Prostate gland (tissue), 2 donors: ENCODE data around the gene CNDP1. TPM values are rescaled to one million over a fixed set of nuclear protein-coding genes. Genes with fewer than 3 reads are reported as not detected.

Source experiments
- DNase-seq: peaks from one replicate; pipeline ENCODE4 v3.0.0-alpha.2; 2019; ENCODE audit warnings: low spot score
- H3K27ac ChIP-seq, 2 donors: fragments of 200-600 bp; sonication (generic); 2 replicates each; pipeline ENCODE4 v1.5.1; 2017 to 2019
- H3K27me3 ChIP-seq: fragments of 200-600 bp; sonication (generic); replicated peaks from 2 replicates; pipeline ENCODE4 v1.5.1; 2019; ENCODE audit not compliant: insufficient read depth
- H3K36me3 ChIP-seq, 2 donors: fragments of 200-600 bp; sonication (generic); 1 replicate in 1 of 2; 2 replicates in 1 of 2; pipeline versions ENCODE4 v1.5.1 to v1.8.1; 2017 to 2019
- H3K4me1 ChIP-seq: fragments of 200-600 bp; sonication (generic); replicated peaks from 2 replicates; pipeline ENCODE4 v1.5.1; 2019
- H3K4me3 ChIP-seq, 2 donors: fragments of 200-600 bp; sonication (generic); 2 replicates each; pipeline ENCODE4 v1.5.1; 2017 to 2019
- H3K9me3 ChIP-seq: fragments of 200-600 bp; sonication (generic); 2 replicates; pipeline ENCODE4 v1.5.1; 2017
- CTCF ChIP-seq, 4 experiments: fragments of 200-600 bp in 2 of 4; fragments of 450-650 bp in 2 of 4; sonication (generic) in 2 of 4; IDR thresholded peaks; 1 replicate in 3 of 4; 2 replicates in 1 of 4; pipeline ENCODE4 v1.5.1; 2016 to 2019; ENCODE audit warnings: antibody characterized with exemption in 4 of 4, mild to moderate bottlenecking in 2 of 4, moderate library complexity in 2 of 4
- POLR2A ChIP-seq: fragments of 450-650 bp; IDR thresholded peaks from one replicate; pipeline ENCODE4 v1.6.1; 2016; ENCODE audit warnings: antibody characterized with exemption, mild to moderate bottlenecking
- POLR2AphosphoS5 ChIP-seq: sonication (generic); formaldehyde crosslinking; IDR thresholded peaks from one replicate; pipeline ENCODE4 v1.6.1; 2017; ENCODE audit warnings: antibody characterized with exemption
- WGBS: methylation state at CpG from one replicate; pipeline ENCODE4 v1.1.5; 2018; 5-methylcytosine and 5-hydroxymethylcytosine counted together
- intact Hi-C: fragments of 100-400 bp; cut with DNase I; formaldehyde crosslinking; loops from one replicate; pipeline ENCODE4 v1.14.2; 2022
- total RNA-seq, 2 donors: library from RNA; depleted of rRNA; stranded (reverse); fragments of >200 nt; gene quantifications; one replicate each; pipeline ENCODE4 v1.1.0, GENCODE V29; 2016

CNDP1 gene
- total RNA-seq, 2 donors from 2014 or later: not detected

DNA sequence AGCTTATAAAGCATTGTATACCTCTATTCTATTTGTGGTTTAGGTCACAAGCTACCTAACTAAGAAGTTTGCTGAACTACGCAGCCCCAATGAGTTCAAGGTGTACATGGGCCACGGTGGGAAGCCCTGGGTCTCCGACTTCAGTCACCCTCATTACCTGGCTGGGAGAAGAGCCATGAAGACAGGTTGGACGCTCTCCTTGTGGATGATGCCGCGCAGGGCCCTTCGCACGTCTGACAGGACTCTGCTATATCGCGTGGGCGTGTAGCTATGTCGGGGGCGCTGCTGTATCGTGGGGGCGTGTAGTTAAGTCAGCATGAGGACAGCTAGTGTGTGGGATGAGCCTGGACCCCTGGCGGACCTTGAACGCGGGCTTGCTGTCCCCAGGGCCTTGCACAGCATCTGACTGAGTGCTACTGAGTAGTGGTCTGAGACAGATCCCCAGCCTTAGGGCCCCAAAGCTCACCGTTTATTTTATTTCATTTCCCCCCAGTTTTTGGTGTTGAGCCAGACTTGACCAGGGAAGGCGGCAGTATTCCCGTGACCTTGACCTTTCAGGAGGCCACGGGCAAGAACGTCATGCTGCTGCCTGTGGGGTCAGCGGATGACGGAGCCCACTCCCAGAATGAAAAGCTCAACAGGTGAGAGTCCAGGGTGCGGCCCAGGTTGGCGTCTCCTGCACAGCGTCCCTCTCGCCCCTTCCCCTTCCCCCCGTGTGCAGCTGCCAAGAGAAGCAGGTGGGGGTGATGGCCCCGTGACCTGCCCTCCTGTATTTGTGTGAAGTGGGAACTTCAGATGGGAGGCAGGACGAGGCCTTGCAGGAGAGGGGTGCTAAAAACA lies 15.6 kb upstream of the CNDP1 start:
- no peaks in the 10 kb centered on the region for H3K27me3 ChIP-seq
- H3K4me1 ChIP-seq: no peaks in the 10 kb centered on the region
- no peak for DNase-seq
- WGBS: 83% methylated on average over 32 of the region's 32 CpGs
- no peak overlapping the region for H3K27ac ChIP-seq
- H3K9me3 ChIP-seq: no peaks in the 10 kb centered on the region
- no peak for TF ChIP-seq CTCF (IDR thresholded peaks at IDR 0.05)
- TF ChIP-seq POLR2A: no peak
- no peak for TF ChIP-seq POLR2AphosphoS5
- intact Hi-C loops: no loop called here
- no peak overlapping the region for H3K4me3 ChIP-seq
- peaks cover 0 to 39% of the 10 kb centered on the region in 2 donors for H3K36me3 ChIP-seq

DNA sequence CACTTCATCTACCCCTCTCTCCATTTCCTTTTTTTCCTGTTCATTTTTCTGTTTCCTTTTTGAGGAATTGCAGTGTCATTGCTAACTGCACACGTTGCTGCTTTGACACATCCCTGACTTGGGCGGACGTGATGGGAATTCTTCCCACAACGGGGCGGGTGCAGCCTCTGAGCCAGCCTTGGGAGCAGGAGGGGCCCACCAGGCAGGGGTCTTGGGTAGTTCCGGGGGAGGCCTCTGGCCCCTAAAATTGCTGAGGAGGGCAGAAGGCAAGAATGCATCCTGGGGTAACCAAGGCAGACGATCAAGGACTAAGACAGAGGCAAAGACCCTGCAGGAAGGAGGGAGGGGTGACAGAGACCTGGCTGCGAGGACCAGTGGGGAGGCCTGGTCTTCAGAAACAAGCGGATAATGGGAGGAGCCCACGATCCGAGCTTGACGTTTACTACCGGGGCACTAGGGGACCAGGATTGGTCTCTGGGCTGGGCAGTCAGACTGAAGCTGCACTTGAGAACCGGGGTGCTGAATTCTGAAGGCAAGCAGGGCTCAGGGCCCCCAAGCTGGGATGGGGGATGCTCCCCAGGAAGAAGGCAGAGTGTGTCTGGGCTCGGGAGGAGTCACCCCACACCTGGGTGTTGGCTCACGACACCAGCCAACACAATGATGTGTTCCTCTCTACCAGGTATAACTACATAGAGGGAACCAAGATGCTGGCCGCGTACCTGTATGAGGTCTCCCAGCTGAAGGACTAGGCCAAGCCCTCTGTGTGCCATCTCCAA lies 14.8 kb upstream of the CNDP1 start:
- Histone ChIP-seq H3K27ac (no peak overlapping the region), H3K4me3 (no peak overlapping the region), H3K36me3 (peaks cover 0 to 39% of the 10 kb centered on the region in 2 donors), H3K27me3 (no peaks in the 10 kb centered on the region), H3K4me1 (no peaks in the 10 kb centered on the region), H3K9me3 (no peaks in the 10 kb centered on the region)
- TF ChIP-seq POLR2AphosphoS5: no peak
- no peak for TF ChIP-seq CTCF (IDR thresholded peaks at IDR 0.05)
- no peak for TF ChIP-seq POLR2A
- WGBS: 93% methylated on average over 16 of the region's 18 CpGs
- no peak for DNase-seq
- intact Hi-C loops: no loop called here

DNA sequence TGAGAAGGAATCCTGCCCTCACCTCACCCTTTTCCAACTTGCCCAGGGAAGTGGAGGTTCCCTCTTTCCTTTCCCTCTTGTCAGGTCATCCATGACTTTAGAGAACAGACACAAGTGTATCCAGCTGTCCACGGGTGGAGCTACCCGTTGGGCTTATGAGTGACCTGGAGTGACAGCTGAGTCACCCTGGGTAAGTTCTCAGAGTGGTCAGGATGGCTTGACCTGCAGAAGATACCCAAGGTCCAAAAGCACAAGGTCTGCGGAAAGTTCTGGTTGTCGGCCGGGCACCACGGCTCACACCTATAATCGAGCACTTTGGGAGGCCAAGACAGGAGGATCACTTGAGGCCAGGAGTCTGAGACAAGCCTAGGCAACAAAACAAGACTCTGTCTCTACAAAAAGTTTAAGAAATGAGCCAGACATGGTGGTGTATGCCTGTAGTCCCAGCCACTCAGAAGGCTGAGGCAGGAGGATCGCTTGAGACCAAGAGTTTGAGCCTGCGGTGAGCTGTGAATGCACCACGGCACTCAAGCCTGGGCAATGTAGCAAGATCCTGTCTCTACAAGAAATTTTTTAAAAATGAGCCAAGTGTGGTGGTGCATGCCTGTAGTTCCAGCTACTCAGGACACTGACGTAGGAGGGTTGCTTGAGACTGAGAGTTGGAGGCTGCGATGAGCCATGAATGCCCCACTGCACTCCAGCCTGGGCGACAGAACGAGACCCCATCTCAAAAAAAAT lies 14.0 kb upstream of the CNDP1 start:
- no peak for DNase-seq
- H3K4me1 ChIP-seq: no peaks in the 10 kb centered on the region
- no peak overlapping the region for H3K27ac ChIP-seq
- WGBS: 89% methylated on average over 14 of the region's 14 CpGs
- TF ChIP-seq POLR2A: no peak
- TF ChIP-seq POLR2AphosphoS5: no peak
- no peak for TF ChIP-seq CTCF (IDR thresholded peaks at IDR 0.05)
- no peak overlapping the region for H3K4me3 ChIP-seq
- H3K9me3 ChIP-seq: no peaks in the 10 kb centered on the region
- H3K36me3 ChIP-seq: peaks cover 0 to 38% of the 10 kb centered on the region in 2 donors
- intact Hi-C loops: no loop called here
- H3K27me3 ChIP-seq: no peaks in the 10 kb centered on the region

DNA sequence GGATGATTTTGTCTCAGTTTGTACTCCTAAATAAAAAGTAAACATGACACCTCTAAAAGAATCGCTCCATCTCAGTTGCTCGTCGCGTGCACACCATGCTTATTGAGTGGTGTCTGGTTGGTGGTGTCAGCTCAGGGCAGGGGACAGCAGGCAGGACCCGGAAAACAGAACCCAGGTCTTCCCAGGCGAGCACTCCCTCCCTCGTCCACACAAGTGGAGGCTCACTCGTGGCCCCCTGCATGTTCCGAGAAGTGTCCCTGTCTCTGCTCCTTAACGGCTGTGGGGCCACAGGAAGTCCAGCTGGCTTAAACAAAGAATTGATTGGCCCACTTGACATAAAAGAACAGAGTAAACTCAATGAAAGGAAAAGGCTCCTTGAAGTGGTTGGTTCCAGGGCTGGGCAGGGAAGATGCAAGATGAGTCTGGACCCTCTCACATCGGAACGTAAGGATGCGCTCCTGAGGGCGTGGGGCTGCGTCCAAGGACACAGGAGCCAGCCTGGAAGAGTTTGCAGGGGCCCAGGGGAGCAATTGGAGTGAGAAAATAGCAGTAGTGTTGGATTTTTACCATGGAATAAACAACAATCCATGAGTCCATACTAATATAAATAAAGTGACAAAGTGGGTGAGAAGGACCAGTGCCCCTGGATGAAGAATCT lies 13.1 kb upstream of the CNDP1 start:
- H3K27ac ChIP-seq: no peak overlapping the region
- WGBS: 94% methylated on average over 15 of the region's 15 CpGs
- TF ChIP-seq POLR2A: no peak
- TF ChIP-seq CTCF (IDR thresholded peaks at IDR 0.05): no peak
- TF ChIP-seq POLR2AphosphoS5: no peak
- no peak for DNase-seq
- peaks cover 0 to 29% of the 10 kb centered on the region in 2 donors for H3K36me3 ChIP-seq
- no peaks in the 10 kb centered on the region for H3K9me3 ChIP-seq
- no peak overlapping the region for H3K4me3 ChIP-seq
- H3K27me3 ChIP-seq: no peaks in the 10 kb centered on the region
- H3K4me1 ChIP-seq: no peaks in the 10 kb centered on the region
- intact Hi-C loops: no loop called here
